Measurements from ENCODE around the gene TUBA4A.

TUBA4A gene

DNA sequence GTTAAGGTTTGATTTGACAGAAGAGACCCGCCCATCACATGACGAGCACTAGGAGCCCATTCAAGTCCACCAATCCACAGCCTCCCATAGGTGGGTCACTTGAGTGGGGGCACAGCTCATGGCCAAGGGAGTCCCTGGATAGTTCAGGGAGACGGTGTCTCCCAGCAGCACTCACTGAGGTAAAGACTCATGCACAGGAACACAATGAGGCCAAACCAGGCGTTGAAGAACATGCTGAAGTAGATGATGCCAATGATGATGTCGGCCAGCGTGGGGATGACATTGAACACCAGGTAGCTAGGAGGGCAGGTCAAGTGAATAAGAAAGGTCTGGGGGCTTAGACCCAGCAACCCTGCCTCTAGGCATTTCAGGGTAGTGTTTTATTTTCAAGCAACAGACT, 38.9 kb downstream of the TUBA4A start:
- DNase-seq (ENCODE audit: low spot score) = no peak
- TF ChIP-seq, protein P1, sequence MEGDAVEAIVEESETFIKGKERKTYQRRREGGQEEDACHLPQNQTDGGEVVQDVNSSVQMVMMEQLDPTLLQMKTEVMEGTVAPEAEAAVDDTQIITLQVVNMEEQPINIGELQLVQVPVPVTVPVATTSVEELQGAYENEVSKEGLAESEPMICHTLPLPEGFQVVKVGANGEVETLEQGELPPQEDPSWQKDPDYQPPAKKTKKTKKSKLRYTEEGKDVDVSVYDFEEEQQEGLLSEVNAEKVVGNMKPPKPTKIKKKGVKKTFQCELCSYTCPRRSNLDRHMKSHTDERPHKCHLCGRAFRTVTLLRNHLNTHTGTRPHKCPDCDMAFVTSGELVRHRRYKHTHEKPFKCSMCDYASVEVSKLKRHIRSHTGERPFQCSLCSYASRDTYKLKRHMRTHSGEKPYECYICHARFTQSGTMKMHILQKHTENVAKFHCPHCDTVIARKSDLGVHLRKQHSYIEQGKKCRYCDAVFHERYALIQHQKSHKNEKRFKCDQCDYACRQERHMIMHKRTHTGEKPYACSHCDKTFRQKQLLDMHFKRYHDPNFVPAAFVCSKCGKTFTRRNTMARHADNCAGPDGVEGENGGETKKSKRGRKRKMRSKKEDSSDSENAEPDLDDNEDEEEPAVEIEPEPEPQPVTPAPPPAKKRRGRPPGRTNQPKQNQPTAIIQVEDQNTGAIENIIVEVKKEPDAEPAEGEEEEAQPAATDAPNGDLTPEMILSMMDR (conservative IDR thresholded peaks at IDR 0.05; ENCODE audit: low read depth) = no peak
- ChIA-PET POLR2A (ENCODE audit: low non-redundant PET) (no interaction called here), CTCF (no interaction called here)
- H3K27ac ChIP-seq = peak overlapping the region; percentile 93; the same call in 1 of the 2 replicates

DNA sequence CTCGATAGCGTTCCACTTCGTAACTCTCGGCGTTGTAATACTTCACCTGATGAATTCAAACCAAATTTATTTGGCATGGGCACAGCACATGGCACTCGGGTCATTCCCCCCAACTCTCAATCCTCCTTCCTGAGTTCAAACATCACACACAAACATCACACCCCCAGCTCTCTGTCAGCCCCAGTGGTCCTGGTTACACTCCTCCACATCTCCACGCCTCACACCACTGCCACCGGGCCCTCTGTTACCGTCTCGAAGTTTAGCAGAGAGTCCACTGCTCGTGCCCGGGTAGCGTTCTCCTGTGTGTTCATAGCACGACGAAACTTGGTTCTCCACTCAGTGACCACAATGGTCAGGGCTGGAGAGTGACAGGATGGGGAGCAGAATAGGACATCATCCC, 39.6 kb downstream of the TUBA4A start:
- DNase-seq (ENCODE audit: low spot score) = no peak
- peak overlapping the region; percentile 93 for H3K27ac ChIP-seq
- TF ChIP-seq, protein P1 (conservative IDR thresholded peaks at IDR 0.05; ENCODE audit: low read depth) = no peak
- POLR2A ChIA-PET (ENCODE audit: low non-redundant PET) = no interaction called here
- CTCF ChIA-PET = no interaction called here

DNA sequence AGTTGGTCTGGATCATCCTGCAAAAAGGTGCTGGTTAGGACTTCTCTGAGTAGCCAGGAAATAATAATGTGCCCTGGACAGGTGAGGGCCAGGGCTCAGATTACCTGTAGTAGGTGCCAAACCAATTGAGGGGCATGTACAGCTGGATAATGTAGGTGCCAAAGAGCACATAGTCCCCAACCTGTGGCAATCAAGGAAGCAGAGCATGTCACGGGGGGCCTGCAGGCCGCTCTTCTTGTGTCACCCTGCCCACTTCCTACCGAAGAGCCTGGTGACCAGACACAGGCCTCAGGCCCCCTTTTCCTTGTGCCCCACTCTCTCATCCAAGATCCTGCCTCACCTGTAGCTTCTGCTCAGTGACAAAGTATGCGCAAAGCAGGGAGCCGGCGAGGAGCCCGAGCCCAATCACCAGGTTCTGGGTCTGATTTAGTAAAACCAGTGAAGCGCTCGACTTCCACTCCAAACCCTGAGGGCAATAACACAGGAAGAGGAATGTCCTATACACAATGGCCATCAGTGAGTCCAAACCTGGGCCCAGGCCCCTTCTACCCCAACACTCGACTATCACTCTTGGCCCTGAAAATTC, 40.1 kb downstream of the TUBA4A start:
- no peak for DNase-seq (ENCODE audit: low spot score)
- TF ChIP-seq, protein P1 (conservative IDR thresholded peaks at IDR 0.05; ENCODE audit: low read depth) = no peak
- ChIA-PET POLR2A (ENCODE audit: low non-redundant PET) (no interaction called here), CTCF (no interaction called here)
- peak overlapping the region; percentile 93 for H3K27ac ChIP-seq

DNA sequence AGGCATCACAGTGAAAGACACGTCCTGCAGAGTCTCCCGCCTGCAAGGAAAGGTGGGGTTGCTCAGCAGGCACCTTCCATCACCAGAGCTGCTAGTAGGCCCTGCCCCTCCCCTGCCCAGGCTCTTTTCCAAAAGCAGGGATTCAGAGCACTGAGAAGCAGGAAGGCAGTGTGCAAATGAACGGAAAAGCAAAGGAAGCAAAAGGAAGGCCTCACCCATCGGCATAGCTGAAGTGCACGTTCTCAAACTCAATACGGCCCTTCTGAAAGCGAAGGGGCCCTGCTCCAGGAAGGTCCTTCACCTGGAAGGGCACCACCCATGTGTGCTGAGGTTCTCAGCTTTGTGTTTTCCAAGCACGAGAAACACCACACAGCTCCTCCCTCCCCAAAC, 40.7 kb downstream of the TUBA4A start:
- CTCF ChIA-PET = interaction anchor here (0.6 kb wide), 1 partner anchor 909 kb away, joined by 3 read pairs; no protein-coding TSS in a partner anchor
- no peak for DNase-seq (ENCODE audit: low spot score)
- TF ChIP-seq, protein P1 (conservative IDR thresholded peaks at IDR 0.05; ENCODE audit: low read depth) = no peak
- POLR2A ChIA-PET (ENCODE audit: low non-redundant PET) = no interaction called here
- peak overlapping the region; percentile 93 for H3K27ac ChIP-seq

DNA sequence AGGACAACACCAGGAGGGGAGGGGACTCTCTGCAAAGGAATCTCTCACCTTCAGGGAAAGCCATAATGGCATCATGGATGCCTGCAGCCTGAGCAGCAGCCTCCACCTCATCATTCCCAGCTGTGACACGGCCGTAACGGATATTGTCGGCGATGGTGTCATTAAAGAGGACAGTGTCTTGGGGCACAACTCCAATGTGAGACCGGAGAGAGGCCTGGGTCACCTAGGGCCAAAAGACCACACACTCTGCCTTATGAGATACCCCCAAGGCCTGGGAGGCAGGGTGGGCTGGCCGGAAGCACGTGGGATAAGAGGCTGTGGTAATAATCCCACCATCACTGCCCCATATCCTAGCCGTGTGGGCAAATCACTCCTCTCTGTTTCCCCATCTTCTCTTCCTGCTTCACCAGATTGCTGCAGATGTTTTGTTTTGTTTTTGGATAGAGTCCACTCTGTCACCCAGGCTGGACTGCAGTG, 42.8 kb downstream of the TUBA4A start:
- H3K27ac ChIP-seq = peak overlapping the region; percentile 93
- POLR2A ChIA-PET (ENCODE audit: low non-redundant PET) = no interaction called here
- no peak for DNase-seq (ENCODE audit: low spot score)
- TF ChIP-seq, protein P1 (conservative IDR thresholded peaks at IDR 0.05; ENCODE audit: low read depth) = no peak
- CTCF ChIA-PET = interaction anchor here (0.6 kb wide), 1 partner anchor 84 kb away, joined by 3 read pairs; no protein-coding TSS in a partner anchor

DNA sequence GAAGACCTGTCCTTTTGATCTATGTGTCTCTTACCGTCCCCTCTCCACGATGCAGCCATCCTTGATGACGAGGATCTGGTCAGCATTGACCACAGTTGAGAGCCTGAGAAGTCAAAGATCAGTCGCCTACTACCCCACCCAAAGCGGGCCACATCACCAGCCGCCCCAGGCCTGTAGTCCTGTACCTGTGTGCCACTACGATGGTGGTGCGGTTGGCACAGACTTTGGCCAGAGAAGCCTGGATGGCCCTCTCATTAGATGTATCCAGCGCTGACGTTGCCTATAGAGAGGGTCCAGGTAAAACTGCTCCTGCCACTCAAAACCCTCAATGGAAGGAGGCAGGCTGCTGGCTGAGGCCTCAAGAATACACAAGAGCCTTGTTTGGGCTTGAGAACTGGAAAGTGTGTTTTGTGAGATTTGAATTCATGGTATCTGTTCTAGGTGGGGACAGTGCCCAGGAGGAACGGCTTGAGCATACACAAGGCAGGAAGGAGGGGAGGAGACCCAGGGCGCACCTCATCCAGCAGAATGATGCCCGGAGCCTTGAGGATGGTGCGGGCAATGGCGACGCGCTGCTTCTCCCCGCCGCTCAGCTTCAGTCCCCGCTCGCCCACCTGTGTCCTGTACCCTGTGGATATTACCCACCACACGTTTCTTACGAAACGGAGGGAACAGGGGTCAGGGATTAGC, 43.4 kb downstream of the TUBA4A start:
- CTCF ChIA-PET = no interaction called here
- DNase-seq (ENCODE audit: low spot score) = no peak
- peak overlapping the region; percentile 93 for H3K27ac ChIP-seq
- TF ChIP-seq, protein P1 (conservative IDR thresholded peaks at IDR 0.05; ENCODE audit: low read depth) = no peak
- POLR2A ChIA-PET (ENCODE audit: low non-redundant PET) = no interaction called here
